ENCODE measurements around the gene CALCR. TPM values are rescaled to one million over a fixed set of nuclear protein-coding genes. Genes with fewer than 3 reads are reported as not detected.
"Not testable (repeated sequence)": the region's sequence is repeated elsewhere in the genome, so short reads cannot be mapped to it uniquely, and the experiment has no call there.

CALCR gene
- total RNA-seq, 1 experiment from 2014 or later, result not detected

DNA sequence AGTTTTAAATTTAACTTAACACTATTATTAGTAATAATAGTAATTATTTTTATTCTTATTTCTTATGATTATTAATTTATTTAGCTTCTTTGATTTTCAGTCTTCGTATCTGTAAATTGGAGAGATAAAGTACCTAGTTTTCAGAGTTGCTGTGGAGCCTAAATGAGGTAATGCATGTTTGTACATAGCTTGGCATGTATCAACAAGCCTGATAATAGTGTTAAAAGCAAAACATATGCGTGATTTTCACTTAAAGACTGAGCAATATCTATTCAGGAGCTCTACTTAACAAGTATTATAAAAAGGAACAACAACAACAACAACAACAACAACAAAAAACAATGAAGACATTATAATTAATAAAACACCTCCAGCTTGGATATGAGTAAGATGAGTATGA lies 12.4 kb downstream of the CALCR start:
- no peak for DNase-seq (ENCODE audit: low read depth)

DNA sequence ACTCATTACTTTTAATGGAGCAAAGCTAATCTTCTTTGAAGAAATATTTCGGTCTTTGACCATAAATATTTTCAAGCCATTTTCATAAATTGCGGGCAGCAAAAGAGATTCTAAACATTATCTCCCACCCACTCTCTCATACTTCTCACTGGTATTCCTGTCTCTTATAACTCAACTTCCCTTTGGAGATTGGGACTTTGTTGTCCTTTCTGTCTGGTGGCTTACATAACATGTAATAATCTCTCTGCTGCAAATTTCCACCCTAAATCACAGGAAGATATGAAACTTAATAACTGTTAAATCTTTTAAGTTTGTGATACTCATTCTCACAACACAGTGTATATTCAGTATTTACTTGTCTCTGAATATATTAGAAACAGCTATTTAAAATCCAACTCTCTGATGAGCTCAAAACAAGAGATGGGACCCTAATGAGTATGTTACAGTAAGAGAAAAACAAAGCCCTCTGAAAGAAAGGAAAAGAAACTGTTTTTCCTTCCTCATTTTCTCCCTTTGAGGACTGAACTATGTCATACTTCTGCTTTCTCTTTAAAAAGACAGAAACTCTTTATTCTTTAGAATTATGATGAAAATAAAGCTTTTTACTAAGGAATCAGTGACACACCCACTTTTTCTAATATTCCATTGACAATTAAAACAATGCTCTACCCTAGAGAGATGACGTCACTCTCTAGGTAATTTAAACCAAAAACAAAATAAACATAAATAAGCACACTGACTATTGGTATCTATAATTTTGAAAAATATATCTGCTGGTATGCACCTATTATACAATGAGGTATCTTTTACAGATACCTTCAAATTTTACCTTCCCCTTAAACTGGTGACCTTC lies 14.7 kb downstream of the CALCR start:
- no peak for DNase-seq (ENCODE audit: low read depth)

DNA sequence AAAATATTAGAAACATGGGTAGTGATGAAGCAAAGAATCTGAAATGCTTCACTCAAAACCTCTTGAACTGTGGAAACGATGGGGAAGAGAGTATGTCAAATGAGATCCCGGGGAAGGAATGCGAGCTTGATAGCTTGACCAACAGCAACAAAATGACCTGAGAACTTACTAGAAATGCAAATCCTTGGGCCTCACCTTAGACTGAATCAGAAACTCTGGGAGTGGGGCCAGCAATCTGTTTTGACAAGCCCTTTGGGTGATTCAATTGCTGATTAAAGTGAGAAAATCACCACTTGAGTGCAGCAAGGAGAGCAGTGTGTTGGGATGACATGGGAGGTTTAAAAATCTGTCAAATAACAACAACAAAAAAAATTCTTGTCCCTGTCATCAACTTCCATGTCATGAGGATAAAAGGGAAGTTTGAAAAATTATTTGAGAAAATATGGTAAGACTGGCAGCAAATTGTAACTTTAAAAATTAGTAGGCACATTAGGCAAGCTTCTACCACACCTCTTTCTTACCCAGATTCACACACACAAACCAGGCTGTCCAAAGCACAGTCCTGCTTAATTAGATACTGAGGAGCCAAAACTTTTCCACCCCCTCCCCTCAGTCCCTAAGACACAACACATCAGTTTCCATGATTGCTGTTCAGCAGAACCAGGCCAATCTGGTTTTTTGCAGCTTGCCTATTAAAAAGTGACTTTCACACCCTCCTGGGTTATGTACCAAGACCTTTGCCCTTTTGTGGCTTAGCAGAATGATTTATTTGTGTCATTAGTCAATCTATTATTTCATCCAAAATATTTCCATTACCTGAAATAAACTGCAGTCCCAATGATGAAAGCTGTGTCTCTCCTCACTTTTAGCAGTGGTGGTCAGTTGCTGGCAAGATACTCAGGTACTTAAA lies 15.6 kb downstream of the CALCR start:
- DNase-seq (ENCODE audit: low read depth), result no peak

DNA sequence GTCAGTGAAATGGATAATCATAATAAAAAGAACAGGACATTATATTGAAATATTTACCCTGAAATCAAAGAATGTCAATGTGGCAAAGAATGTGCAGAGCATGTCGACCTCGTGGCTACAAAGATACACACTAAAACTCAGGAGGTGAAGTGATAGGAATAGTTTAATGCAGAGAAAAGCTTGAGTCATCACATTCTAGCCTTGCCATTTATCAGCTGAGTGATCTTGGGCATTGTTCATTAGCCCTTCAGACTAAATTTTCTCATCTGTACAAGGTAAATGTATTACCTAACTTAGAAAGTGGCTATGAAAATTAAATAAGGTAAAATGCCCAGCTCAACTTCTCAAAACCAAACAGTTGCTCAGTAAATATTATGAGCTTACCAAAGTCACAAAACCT lies 22.6 kb downstream of the CALCR start:
- DNase-seq (ENCODE audit: low read depth), result no peak

DNA sequence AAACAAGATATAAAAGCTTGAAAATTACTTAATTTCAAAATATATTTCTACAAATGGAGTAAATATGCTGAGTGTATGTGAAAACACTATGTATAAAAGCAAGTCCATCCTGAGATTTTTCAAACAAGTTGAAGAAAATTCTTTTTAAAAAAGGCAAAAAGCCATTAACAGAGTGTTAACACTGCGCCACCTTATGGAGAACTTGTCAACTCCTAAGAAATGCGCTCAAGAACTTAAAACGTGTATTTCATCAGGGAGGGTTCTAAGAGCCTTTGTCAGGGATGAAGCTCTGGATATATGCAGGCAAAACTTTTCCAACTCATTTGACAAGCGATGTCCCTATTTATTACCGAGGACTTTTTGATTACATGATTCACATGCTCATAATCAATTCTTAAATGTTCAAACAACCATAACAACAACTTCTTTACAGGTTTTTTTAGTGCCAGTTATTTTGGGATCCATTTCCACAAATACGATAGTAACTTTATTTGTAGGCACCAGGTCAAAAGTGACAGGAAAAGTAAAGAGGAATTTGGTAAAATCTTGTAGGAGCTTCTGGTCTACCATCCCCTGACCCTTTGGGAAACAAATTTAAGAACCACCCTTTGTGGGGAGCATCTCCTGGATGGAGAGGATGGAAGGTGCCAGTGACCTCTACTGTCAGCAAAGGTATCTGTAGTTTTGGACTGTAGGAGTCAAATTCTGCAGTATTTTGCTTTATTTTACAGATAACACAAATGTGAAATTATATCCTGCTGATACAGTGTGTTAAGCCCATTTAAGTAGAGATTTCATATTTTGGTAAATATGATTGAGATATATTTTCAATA lies 23.2 kb downstream of the CALCR start:
- peak; percentile 52 for DNase-seq (ENCODE audit: low read depth)

DNA sequence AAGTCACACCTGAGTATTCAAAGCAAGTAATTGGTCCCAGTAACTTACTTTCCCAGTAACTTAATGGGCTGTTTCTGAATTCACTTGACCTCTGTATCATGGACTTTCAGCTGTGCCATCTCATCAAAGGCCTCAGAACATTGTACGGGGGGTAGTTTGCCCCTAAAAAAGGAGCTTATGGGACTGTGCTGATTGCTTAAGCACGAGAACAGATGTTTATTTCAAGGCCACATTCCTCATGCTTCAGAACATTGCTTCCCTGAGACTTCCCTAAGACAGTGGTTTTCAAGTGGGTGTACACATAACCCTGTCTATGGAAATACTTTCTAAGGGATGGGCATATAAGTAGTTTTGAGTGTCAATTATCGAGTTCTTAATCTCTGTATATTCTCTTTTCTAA lies 26.8 kb downstream of the CALCR start:
- DNase-seq (ENCODE audit: low read depth), result no peak

DNA sequence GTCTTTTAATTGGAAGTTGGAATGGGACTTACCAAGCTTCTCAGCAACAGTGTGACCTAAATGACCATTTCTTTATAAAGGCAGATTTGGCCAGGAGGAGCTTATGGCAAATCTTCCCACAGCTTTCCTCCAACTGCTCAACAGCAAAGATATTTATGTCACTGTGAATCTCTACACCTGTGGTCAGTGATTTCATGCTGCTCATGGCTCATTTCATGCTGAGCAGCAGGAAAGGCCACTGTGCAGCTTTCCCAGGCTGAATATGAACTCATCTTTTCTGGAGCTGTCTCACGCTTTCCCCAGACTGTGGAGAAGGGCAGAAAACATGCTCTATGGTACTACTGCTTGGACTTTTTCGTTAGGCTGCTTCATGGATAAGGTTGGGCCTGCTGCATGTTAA lies 29.8 kb downstream of the CALCR start:
- peak; percentile 17 for DNase-seq (ENCODE audit: low read depth)

DNA sequence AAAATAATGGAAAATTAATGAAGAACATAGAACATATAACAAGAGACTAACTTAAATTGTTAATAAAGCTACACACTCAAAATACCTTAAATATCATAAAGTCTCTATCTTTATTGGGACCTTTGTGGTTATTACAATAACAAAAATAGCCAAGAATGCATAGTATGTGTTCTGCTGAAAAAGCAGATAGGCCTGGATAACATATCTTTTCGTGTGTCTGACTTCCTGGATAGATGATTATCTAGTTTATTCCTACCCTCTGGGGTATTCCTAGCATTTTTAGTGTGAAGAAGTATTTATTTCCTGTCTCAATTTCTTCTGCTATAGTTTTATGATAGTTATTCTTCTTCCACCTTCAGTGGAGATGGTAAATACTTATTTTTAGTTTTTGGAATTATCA lies 36.5 kb downstream of the CALCR start:
- DNase-seq (ENCODE audit: low read depth), result no peak

DNA sequence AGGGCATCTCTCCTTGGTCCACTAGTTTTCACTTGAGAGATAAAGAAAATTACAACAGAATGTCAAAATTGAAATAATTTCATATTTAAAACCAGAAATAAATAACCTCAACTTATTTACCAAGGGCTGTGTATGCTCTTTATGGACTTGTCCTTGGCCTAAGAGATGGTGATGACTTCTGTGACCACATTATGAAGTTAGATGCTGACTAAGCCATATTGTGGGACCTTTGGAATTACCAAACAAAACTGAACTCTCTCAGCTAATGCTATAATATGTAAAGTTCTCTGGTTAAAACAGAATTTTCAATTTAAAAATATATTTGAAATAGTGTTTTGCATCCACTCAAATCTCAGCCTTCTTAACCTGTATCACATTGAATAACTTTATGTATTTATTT lies 38.9 kb downstream of the CALCR start:
- no peak for DNase-seq (ENCODE audit: low read depth)

DNA sequence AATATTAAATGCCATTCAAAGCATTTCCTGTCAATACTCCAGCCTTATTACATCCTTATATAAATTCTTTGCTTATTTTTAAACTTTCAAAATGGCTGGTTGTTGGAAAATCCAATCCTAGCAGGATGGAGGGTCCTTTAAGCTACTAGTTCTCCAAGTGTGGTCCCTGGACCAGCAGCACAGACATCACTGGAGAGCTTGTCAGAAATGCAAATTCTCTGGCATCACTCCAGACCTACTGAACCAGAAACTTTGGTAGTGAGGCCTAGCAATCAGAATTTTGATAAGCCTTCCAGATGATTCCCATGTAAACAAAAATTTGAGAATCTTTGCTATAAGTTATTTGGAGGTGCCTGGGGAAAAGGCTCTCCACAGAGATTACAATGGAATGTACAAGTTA lies 43.8 kb downstream of the CALCR start:
- DNase-seq (ENCODE audit: low read depth), result no peak

DNA sequence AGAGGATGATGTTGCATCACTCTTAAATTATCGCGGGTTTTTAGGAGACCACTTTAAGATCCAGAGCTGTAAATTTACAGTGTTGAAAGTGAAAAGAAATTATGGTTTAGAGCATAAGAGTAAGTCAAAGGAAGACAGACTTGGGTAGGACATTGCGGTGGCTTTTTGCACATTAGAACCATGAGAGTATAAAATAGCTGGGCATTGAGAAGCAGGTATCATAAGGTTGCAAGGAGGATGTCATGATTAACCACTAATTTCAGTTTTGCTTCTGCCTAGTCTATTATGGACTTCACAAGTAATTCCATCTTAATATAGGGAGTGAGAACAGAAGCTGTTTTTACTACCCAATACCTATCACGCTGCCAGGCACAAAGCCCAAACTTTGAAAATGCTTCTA lies 57.7 kb downstream of the CALCR start:
- DNase-seq (ENCODE audit: low read depth), result no peak

DNA sequence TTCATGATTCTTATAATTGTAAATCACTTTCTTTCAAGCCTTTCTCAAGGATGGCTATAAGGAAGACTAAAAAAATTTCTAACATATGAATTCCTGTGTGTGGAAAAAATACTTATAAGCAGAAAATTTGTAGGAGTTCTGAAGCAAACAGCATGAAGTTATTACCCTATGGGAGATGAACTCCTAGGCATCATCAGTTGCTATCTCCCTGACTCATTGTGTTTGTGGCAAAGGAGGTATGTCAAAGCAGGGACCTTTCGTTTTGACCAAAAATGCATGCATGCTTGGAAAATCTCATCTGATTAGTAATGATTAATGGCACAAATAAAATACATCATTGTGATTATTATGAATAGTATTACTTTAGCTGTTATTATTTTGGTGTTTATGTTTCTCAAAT lies 59.4 kb downstream of the CALCR start:
- peak; percentile 17 for DNase-seq (ENCODE audit: low read depth)

DNA sequence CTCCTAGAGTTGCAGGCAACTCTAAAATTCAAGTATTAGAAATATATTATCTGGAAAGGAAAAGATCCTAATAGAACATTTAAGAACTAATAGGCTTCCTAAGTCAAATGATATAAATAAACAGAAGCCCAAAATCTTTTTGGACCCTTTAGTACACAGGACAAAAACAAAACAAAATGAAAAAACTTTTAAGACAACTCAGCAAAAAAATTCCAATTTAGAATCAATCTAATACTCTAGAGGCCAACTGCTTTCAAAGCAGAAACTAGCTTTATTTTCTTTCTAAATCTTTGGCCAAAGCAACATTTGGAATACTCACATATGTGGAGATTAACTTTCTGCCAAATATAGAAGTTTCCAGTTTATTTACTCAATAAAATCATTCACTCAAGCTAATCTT lies 65.2 kb downstream of the CALCR start:
- no peak for DNase-seq (ENCODE audit: low read depth)

DNA sequence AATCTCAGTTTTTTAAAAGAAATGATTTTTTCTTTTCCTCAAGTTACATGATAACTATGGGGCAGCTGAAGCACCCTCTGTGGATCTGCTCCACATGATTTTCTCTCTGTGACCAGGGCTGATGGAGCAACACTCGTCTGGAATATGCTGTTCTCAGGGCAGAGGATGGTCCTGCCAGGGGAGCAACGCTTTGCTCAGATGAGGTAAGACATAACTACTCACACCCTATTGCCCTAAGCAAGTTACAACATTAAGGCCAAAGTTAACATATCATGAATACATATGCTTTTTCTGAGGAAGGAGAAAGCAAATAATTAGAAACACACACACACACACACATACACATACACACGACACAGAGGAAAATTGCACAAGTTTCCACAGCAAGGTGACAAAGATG lies 71.4 kb downstream of the CALCR start:
- DNase-seq (ENCODE audit: low read depth), result no peak

DNA sequence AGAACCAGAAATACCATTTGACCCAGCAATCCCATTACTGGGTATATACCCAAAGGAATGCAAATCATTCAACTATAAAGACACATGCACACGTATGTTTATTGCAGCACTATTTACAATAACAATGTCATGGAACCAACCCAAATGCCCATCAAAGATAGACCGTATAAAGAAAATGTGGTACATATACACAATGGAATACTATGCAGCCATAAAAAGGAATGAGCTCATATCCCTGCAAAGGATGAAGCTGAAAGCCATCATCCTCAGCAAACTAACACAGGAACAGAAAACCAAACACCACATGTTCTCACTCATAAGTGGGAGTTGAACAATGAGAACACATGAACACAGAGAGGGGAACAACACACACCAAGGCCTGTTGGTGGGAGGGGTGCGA lies 82.7 kb downstream of the CALCR start:
- DNase-seq (ENCODE audit: low read depth), result not testable (repeated sequence)

DNA sequence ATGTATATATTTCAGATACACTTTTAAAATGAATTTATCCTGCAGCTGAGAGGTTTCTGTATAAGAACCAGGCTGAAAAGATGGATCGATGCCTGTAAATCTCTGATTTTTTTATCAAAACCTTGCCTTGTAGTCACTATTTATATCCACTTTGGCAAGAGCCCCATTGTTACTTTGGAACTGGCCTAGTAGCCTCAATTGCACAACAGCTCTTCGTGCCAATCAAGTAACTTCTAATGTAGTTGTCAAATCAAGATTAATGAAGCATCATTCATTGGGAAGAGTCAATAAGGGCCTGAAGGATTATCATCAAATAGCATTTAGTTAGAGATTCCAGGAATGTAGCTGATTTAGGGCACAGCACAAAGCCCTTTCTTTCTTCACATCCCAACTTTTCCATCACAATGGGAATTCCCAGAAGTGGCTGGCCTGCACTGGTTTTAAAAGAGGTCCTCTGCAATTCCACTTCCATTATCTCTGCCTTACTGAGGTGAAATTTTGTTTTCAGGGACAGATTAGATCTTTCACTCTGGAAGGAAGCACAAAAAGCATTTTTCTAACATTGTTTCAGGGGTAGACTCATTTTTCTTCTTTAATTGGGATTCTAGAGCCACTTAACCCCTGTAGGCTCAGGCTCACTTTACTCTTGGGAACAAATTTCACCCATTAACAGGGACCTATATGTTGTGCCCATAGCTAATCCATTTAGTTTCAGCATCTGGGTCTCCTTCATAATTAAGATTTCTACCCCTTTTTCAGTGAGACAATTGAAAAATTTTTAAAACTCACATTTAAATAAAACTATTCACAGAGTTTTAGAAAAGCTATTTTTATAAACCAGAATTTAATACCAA lies 97.8 kb downstream of the CALCR start:
- DNase-seq (ENCODE audit: low read depth), result no peak

DNA sequence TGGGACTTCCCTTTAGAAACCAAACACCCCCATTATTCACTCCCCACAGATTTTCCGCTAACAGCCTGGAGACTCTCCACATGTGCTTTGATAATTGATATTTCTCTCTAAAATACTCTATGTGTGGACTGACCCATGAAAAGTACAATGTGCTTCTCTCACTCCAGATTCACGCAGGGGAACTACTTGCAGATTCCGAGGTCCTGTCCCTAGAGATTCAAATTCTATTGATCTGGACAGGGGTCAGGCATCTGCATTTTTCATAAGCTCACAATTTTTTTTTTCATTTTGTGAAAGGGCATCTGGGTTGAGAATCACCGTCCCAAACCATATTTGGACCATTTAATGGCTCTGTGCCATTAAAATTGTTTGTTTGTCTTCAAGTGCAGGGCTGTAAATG lies 98.7 kb downstream of the CALCR start:
- no peak for DNase-seq (ENCODE audit: low read depth)

DNA sequence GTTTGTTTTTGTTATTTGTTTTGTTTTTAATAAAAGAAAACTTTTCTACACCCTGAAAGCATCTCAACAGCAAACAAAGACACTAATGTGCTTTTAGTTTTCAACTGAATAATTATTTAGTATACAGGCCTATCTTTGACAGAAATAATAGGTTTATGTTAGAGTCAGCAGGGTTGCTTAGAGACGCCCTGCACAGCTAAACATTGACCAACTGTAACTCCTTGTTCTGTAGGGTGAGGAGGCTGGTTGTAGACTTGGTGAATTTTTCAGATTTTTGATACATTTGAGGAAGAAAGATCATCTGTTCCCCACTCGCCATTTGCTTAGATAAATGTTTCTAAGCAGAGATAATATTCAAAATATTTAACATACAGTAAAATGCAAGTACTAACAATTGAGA lies 103.1 kb downstream of the CALCR start:
- no peak for DNase-seq (ENCODE audit: low read depth)

DNA sequence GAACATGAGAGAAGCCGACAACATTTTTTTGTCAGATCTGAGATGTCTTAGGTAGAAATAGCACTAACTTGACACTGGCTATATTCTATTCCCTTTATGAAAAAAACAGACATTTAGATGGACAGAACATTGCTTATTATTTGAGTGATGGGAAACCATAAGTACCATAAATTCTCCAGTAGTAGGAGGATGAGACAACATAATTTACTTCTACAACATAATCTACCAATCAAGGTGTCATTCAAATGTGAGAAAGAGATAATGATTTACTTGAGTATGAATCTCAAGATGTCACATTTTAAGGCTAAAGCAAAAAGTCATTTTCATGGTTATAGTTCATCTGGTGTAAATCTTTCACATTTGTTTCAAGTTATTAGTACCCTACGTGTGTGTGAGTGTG lies 110.8 kb downstream of the CALCR start:
- DNase-seq (ENCODE audit: low read depth), result no peak

DNA sequence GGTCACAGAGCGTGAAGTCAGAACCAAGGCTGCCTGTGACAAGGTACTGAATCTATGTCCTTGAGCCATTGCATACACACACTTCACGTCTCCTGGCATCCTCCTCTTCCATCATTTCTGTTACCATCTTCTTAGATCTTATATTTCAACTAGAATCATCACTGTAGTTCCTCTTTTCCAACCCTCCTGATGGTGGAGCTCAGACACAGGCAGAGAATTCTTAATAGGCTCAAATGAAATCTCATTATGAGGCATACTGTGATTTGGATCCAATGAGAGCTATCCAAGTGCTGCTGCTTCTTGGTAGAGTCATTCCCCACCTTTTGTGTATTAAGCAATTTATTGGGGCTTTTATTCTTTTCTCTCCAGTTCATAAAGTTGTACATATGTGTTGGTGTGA lies 113.2 kb downstream of the CALCR start:
- DNase-seq (ENCODE audit: low read depth), result peak; percentile 8

DNA sequence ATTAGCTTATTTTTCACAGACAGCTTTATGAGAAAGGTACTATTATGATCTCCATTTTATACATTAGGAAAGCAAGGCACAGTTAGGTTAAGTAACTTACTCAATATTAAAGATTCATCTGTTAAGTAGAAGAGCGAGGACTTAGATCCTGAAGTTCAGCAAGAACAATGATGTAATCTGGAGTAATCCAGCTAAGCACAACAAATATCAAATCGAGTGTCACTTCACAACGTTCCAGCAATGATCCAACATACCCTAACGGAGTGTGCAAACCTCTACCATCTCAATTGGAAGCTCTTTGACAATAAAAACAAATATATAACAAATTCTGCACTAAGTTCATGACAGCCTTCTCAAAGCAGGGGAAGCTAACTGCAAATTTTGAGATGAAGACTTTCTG lies 121.3 kb downstream of the CALCR start:
- no peak for DNase-seq (ENCODE audit: low read depth)
